BLaER1 (cell line): ENCODE measurements around the gene FOXR2.

Experiments used
- H3K27ac ChIP-seq: shearing (Covaris generic); formaldehyde crosslinking; 2 replicates; pipeline ENCODE4 v1.8.1; 2022
- H3K27me3 ChIP-seq: shearing (Covaris generic); formaldehyde crosslinking; 2 replicates; pipeline ENCODE4 v1.8.1; 2022
- H3K36me3 ChIP-seq: shearing (Covaris generic); formaldehyde crosslinking; 2 replicates; pipeline ENCODE4 v1.8.1; 2022
- H3K4me1 ChIP-seq: shearing (Covaris generic); formaldehyde crosslinking; 2 replicates; pipeline ENCODE4 v1.8.1; 2022
- H3K4me2 ChIP-seq: shearing (Covaris generic); formaldehyde crosslinking; 2 replicates; pipeline ENCODE4 v1.8.1; 2022
- H3K4me3 ChIP-seq: shearing (Covaris generic); formaldehyde crosslinking; 2 replicates; pipeline ENCODE4 v1.8.1; 2022
- H3K9ac ChIP-seq: shearing (Covaris generic); formaldehyde crosslinking; 2 replicates; pipeline ENCODE4 v1.8.1; 2022
- H3K9me3 ChIP-seq: shearing (Covaris generic); formaldehyde crosslinking; 2 replicates; pipeline ENCODE4 v1.8.1; 2022
- H4K20me1 ChIP-seq: shearing (Covaris generic); formaldehyde crosslinking; 2 replicates; pipeline ENCODE4 v1.8.1; 2022
- Cebpa-rat ChIP-seq: shearing (Covaris generic); IDR thresholded peaks from 2 replicates; pipeline ENCODE4 v1.8.1; 2022

Gene FOXR2

GRCh38 chrX:55640854-55641253 is 17.7 kb downstream of the FOXR2 start:
- Histone ChIP-seq H3K4me1 (no peaks in the 10 kb centered on the region), H3K4me3 (no peak overlapping the region), H3K27ac (no peak overlapping the region), H4K20me1 (no peaks in the 10 kb centered on the region), H3K36me3 (no peaks in the 10 kb centered on the region), H3K4me2 (no peak overlapping the region), H3K27me3 (peaks cover 68% of the 10 kb centered on the region), H3K9ac (no peak overlapping the region), H3K9me3 (peaks cover 28% of the 10 kb centered on the region)
- TF ChIP-seq Cebpa-rat, result no peak

- H3K4me2 ChIP-seq, result no peak overlapping the region
- H3K9me3 ChIP-seq, result peaks cover 7% of the 10 kb centered on the region; the same call in 1 of the 2 replicates
- no peaks in the 10 kb centered on the region for H3K4me1 ChIP-seq
- no peak overlapping the region for H3K9ac ChIP-seq
- no peaks in the 10 kb centered on the region for H3K36me3 ChIP-seq
- no peaks in the 10 kb centered on the region for H4K20me1 ChIP-seq
- TF ChIP-seq Cebpa-rat, result no peak
- no peak overlapping the region for H3K27ac ChIP-seq
- H3K4me3 ChIP-seq, result no peak overlapping the region
- H3K27me3 ChIP-seq, result peaks cover 72% of the 10 kb centered on the region
Measured at GRCh38 chrX:55648434-55648833, 25.2 kb downstream of the FOXR2 start.

- H3K36me3 ChIP-seq, result no peaks in the 10 kb centered on the region
- no peak for TF ChIP-seq Cebpa-rat
- H4K20me1 ChIP-seq, result no peaks in the 10 kb centered on the region
- peaks cover 6% of the 10 kb centered on the region; the same call in 1 of the 2 replicates for H3K9me3 ChIP-seq
- H3K27me3 ChIP-seq, result peaks cover 64% of the 10 kb centered on the region
- H3K9ac ChIP-seq, result no peak overlapping the region
- no peak overlapping the region for H3K27ac ChIP-seq
- no peak overlapping the region for H3K4me2 ChIP-seq
- no peak overlapping the region for H3K4me3 ChIP-seq
- H3K4me1 ChIP-seq, result no peaks in the 10 kb centered on the region
Measured at GRCh38 chrX:55659931-55660330, 36.7 kb downstream of the FOXR2 start.

- Histone ChIP-seq H4K20me1 (no peaks in the 10 kb centered on the region), H3K4me3 (no peak overlapping the region), H3K27me3 (peaks cover 39% of the 10 kb centered on the region), H3K9ac (no peak overlapping the region), H3K27ac (no peak overlapping the region), H3K4me2 (no peak overlapping the region), H3K4me1 (no peaks in the 10 kb centered on the region), H3K36me3 (no peaks in the 10 kb centered on the region), H3K9me3 (peaks cover 22% of the 10 kb centered on the region; the same call in 1 of the 2 replicates)
- TF ChIP-seq Cebpa-rat, result no peak
Measured at GRCh38 chrX:55663584-55663983, 40.4 kb downstream of the FOXR2 start.

GRCh38 chrX:55668084-55668483 is 44.9 kb downstream of the FOXR2 start:
- Histone ChIP-seq H3K27me3 (peaks cover 8% of the 10 kb centered on the region; the same call in 1 of the 2 replicates), H3K4me2 (no peak overlapping the region), H3K9ac (no peak overlapping the region), H3K27ac (no peak overlapping the region), H3K36me3 (no peaks in the 10 kb centered on the region), H3K4me1 (no peaks in the 10 kb centered on the region), H4K20me1 (no peaks in the 10 kb centered on the region), H3K9me3 (peaks cover 40% of the 10 kb centered on the region), H3K4me3 (no peak overlapping the region)
- no peak for TF ChIP-seq Cebpa-rat
